Thyroid gland (tissue), 4 donors: Measurements from ENCODE around the gene FBXL17.

Experiments
- POLR2A ChIP-seq, 2 donors: fragments of 450-650 bp; IDR thresholded peaks; one replicate each; pipeline ENCODE4 v1.6.1; 2017; ENCODE audit warnings: antibody characterized with exemption in 2 of 2, mild to moderate bottlenecking in 2 of 2, moderate library complexity in 1 of 2
- TF ChIP-seq, protein P1 (sequence below), 6 experiments: fragments of 200-600 bp in 3 of 6; fragments of 450-650 bp in 3 of 6; sonication (generic) in 3 of 6; IDR thresholded peaks; one replicate each; pipeline ENCODE4 v1.5.1; 2016 to 2019; ENCODE audit warnings: antibody characterized with exemption in 6 of 6, mild to moderate bottlenecking in 2 of 6, inconsistent platforms in 1 of 6, moderate library complexity in 1 of 6

DNA sequence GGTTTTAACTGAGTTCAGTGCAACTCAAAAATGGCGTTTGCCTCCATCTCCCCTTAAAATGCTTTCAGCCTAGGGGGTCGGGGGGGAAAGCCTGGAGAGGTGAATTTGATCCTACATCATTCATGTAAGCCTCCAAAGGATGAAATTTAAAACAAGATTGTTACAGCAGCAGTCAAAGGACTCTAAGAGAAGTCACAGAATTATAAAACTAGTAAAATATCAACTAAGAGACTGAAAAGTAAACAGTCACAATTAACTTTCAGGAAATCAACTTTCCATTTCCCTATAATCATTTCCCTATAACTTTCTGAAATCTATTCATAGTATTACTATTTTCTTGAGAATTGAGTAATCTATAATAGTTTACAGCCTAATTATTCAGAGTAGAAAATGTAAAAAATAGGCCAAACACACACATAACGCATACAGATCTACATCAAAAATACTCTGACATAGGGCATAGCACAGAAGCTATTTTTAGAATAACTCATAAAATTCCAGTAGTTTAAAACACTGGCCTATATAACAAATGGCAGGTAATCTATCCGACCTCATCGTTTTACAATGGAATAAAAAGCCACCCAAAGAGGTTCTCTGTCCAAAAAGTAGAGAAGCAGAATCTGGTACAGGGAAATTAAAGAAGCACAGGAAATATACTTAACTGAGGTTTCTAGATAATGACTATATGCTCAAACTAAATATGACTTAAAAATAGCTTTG is 37.6 kb downstream of the FBXL17 start:
- no peak for TF ChIP-seq POLR2A (IDR thresholded peaks at IDR 0.05)
- TF ChIP-seq, protein P1, sequence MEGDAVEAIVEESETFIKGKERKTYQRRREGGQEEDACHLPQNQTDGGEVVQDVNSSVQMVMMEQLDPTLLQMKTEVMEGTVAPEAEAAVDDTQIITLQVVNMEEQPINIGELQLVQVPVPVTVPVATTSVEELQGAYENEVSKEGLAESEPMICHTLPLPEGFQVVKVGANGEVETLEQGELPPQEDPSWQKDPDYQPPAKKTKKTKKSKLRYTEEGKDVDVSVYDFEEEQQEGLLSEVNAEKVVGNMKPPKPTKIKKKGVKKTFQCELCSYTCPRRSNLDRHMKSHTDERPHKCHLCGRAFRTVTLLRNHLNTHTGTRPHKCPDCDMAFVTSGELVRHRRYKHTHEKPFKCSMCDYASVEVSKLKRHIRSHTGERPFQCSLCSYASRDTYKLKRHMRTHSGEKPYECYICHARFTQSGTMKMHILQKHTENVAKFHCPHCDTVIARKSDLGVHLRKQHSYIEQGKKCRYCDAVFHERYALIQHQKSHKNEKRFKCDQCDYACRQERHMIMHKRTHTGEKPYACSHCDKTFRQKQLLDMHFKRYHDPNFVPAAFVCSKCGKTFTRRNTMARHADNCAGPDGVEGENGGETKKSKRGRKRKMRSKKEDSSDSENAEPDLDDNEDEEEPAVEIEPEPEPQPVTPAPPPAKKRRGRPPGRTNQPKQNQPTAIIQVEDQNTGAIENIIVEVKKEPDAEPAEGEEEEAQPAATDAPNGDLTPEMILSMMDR (IDR thresholded peaks at IDR 0.05): no peak
